Activated CD4-positive, CD25-positive, alpha-beta regulatory T cell treated with anti-CD3 and anti-CD28 coated beads, Interleukin-2, amount 50 U/mL, for 16 hours (primary cell): ENCODE measurements around the gene FGF10.

Experiments
- DNase-seq: peaks from one replicate; pipeline ENCODE4 v3.0.0-alpha.2; 2020; ENCODE audit warnings: low read depth, low spot score

FGF10 gene

DNA sequence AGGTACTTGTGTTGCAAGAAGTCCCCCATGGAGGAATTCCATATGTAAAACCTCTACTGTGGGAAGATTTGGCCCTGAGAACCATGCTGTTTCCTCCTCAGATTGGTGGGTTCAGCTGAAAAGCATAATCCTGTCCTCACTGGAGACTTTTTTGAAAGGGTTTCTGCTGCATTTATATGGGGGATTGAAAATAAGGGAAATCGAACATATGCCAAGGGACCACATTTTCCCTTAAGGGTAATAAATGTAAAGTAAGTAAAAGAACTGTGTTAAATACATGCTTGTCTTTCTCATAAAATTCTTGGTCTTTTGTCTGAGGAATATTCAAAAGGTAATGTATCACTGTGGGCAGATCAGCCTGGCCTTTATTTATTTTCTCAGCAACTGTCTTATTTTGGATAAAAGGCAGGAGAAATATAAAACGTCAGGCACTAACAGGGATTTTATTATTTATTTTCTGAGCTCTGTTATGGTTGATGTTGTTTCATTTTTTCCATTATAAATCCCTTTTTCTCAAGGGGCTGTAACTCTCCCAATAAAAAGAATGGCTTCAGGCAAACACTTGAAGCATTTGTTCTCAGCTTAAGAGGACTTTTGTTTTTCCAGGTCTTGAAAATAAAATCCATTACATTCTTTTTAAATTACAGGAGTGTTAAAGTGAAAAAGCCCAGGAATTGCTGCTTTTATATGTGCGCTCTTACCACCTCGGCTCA lies 131.4 kb downstream of the FGF10 start:
- DNase-seq = no peak

DNA sequence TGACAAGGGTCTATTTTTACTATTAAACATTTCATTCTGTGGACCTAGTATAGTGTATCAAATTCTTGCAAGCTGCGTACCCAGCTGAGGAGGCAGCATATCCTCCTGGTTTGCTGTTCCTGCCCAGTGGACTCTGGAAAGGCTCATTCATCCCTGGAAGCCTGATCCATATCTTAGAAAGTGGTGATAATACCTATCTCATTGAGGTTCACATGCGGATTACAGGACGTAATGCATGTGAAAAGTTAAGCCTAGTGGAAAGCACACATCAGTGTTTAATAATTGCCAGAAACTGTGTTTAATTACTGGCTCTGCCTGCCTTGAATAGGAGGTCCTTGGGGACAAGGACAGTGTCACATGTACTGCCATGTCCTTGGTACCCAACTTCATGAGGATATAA lies 132.0 kb downstream of the FGF10 start:
- DNase-seq = no peak
